GM21528 (cell line): Measurements from ENCODE around the gene GPR158.

Experiments
- ATAC-seq: cut with Tn5 transposase; IDR thresholded peaks from one replicate; pipeline ENCODE4 v1.9.1; 2021; ENCODE audit warnings: mild to moderate bottlenecking, moderate library complexity; ENCODE audit not compliant: unreplicated experiment, low FRiP score

GPR158 gene

GRCh38 chr10:25191162-25191895 lies 16.5 kb downstream of the GPR158 start:
- ATAC-seq = no peak

- no peak for ATAC-seq
Measured at GRCh38 chr10:25198151-25198550, 23.4 kb downstream of the GPR158 start.

GRCh38 chr10:25206693-25207414 lies 32.1 kb downstream of the GPR158 start:
- no peak for ATAC-seq

GRCh38 chr10:25209618-25210017 lies 34.8 kb downstream of the GPR158 start:
- no peak for ATAC-seq

- ATAC-seq = no peak
Measured at GRCh38 chr10:25210265-25210664, 35.5 kb downstream of the GPR158 start.

- ATAC-seq = no peak
Measured at GRCh38 chr10:25220156-25220555, 45.4 kb downstream of the GPR158 start.

DNA sequence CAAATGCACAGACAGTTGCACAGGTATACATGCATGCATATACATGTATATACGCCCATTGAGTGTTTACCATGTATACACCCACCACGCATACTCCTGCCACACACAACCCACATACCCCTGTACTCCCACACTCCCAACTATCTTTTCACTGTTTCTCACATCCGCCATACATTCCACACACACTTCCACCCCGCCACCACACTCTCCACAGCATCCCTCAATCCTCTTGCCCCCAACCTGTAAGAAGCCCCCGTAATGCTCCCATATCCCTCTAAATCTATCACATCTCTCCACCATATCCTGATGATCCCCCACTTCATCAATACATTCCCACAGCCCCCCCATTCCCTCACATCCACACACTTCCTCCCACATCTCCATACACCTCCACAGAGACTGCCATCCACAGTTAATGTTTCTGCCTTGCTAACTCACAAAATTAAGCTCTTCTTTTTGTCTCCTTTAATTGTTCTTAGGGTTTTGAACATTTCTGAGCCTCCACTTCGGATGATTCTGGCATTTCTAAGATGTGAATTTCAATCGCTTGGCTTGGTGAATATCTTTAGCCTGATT lies 47.4 kb downstream of the GPR158 start:
- no peak for ATAC-seq

- ATAC-seq = no peak
Measured at GRCh38 chr10:25226775-25227682, 52.2 kb downstream of the GPR158 start.

DNA sequence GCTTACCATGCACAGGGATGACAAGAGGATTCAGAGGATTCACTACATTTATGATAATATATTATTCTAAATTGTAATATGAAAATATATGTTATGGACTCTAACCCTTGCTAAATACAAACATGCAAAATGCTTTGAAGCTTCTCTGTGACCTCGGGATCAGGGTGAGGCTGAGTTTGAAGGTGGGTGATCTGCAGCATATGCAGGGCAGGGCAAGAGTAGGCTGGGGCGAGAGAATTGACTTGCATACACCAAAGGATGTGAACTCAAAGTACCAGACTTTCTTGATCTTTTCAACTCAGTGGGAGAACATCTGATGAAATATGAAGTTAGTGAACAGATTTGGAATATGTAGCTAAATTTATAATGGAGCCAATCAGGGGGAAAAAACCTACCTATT lies 57.0 kb downstream of the GPR158 start:
- no peak for ATAC-seq

- no peak for ATAC-seq
Measured at GRCh38 chr10:25232204-25232603, 57.4 kb downstream of the GPR158 start.

- no peak for ATAC-seq
Measured at GRCh38 chr10:25245165-25245564, 70.4 kb downstream of the GPR158 start.

DNA sequence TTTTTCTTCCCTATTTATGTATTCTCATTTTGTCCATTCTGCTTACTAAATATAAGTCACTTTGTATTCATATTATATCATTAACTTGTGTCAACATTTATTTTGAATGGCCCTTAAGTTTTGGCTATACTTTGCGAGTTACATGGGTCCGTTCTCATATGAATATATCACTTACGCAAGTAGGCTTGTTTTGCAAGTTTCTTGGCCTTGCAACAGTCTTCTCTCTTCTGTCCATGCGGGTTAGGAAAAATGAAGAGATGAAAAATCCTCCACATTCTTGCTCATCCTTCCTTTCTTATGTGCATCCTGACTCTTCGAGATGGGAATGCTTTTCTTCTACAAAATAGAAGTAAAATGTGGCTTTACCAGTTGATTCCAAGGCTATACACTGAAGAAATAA lies 82.8 kb downstream of the GPR158 start:
- no peak for ATAC-seq

GRCh38 chr10:25261110-25261509 lies 86.3 kb downstream of the GPR158 start:
- no peak for ATAC-seq

DNA sequence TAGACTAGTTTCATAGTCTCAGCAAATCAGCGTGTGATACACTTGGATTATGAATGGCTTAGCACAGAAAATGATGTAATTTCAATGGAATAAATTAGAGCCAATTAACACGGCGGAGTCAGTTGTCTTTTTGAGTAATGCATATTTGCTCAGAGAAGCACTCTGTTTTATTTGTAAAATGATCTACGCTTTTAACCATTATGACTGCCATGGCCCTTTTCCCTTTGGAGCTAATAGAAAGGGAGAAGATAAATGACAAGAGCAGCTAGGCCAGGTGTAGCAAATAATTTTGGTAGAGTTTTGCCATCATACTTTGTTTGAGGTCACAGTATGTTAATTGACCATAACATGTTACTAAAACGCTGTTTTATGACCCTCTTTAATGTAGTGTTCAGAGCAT lies 86.8 kb downstream of the GPR158 start:
- ATAC-seq = no peak

DNA sequence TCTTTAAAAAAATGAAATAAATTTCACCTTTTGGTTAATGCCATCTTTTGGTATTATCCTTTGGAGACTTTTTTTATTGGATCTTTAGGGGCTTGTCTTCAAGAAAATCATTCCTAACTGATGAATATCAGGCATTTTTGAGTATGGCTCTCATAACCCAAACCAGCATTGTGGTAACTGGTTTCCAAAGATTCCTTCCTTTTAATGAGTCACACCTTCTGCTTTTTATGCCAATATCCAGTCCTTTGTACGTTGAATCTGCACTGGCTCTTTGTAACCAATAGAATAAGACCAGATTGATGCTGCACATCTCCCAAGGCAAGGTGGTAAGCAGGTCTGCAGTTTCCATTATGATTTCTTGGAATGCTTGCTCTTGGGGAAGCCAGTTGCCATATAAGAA lies 89.1 kb downstream of the GPR158 start:
- no peak for ATAC-seq

DNA sequence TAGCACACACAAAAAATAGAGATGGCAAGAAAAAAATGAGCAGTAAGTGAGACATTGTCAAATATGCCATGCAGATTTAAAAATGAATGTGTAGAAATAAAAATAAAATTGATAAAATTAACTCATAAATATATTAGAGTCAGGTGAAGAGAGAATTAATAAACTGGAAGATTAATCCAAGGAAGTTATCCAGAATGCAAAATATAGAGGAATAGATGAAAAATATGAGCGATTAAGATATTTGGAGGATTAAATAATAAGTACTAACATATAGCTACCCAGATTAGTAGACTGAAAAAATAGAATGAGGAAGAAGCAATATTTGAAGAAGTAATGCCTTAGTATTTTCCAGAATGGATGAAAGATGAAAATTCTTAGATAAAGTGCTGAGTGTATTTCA lies 103.4 kb downstream of the GPR158 start:
- no peak for ATAC-seq

DNA sequence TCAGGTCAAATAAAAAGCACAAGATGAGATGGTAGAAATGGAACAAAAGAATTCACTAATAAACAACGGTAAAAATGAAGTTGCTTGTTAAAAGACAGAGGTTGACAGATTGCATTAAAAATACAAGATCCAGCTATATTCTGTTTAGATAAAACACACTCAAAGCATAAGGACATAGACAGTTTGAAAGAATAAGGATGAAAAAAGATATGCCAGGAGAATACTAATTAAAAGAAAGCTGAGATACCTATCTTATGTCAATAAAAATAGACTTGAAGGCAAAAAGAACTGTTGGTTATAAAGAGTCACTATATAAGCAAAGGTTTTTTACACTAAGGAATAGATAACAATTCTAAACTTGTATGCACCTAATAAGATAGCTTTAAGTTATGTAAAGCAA lies 105.3 kb downstream of the GPR158 start:
- ATAC-seq = no peak

GRCh38 chr10:25280573-25280972 lies 105.8 kb downstream of the GPR158 start:
- no peak for ATAC-seq

DNA sequence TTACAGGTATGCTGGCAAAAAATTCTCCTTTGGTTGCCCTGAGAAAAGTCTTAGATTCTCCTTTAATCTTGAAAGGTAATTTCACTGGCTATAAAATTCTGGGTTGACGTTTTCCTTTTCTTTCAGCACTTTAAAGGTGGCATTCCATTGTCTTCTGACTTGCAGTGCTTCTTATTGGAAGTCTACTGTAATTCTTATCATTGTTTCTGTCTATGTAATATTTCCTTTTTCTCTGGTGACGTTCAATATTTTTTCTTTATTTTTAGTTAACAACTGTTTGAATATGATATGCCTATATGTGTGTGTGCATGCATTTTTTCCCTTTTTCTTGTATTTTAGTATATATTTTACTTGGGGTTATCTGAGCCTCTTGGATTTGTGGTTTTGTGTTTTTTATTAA lies 111.0 kb downstream of the GPR158 start:
- ATAC-seq = no peak

DNA sequence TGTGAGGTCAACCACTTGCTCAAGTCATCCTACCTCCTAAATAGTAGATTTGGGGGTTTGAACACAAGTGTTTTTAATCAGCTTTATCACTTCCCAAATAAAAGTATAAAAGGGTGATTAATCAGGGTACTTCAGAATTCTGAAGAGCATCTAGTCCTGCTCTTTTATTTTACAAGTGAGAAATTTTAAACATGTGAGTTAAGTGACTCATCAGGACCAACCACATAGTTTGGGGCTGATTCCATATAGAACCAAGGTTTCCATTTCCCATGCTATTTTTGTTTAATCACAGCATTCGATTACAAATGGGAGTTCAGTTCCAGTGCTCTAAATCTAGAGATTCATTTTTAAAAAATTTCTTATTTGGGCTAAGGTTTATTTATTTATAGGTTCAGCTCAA lies 113.4 kb downstream of the GPR158 start:
- ATAC-seq = no peak
